NCI-H460 (cell line): Measurements from ENCODE around the gene SPAG9. TPM values are rescaled to one million over a fixed set of nuclear protein-coding genes. Genes with fewer than 3 reads are reported as not detected.

Source experiments
- DNase-seq: peaks from one replicate; pipeline ENCODE4 v3.0.0-alpha.2; 2016; ENCODE audit warnings: low read depth; ENCODE audit errors: extremely low read depth
- total RNA-seq: library from RNA; depleted of rRNA; stranded (reverse); fragments of >200 nt; shearing (Covaris generic); gene quantifications from 2 replicates; pipeline ENCODE4 v1.2.3, GENCODE V29; 2014

Gene SPAG9
- total RNA-seq, 1 experiment from 2014 or later: 67.8 TPM

- no peak for DNase-seq
These were observed 116.4 kb downstream of the SPAG9 start for GRCh38 chr17:51004249-51004648.

GRCh38 chr17:51000835-51001638 is 119.6 kb downstream of the SPAG9 start:
- peak; percentile 70 for DNase-seq

- no peak for DNase-seq
These were observed 125.0 kb downstream of the SPAG9 start for GRCh38 chr17:50995668-50996067.

- no peak for DNase-seq
These were observed 127.1 kb downstream of the SPAG9 start for GRCh38 chr17:50993544-50993943.

GRCh38 chr17:50989149-50989548 is 131.5 kb downstream of the SPAG9 start:
- DNase-seq: no peak

GRCh38 chr17:50988427-50988826 is 132.2 kb downstream of the SPAG9 start:
- no peak for DNase-seq

- DNase-seq: no peak
These were observed 133.5 kb downstream of the SPAG9 start for GRCh38 chr17:50986989-50987660.

- no peak for DNase-seq
These were observed 139.4 kb downstream of the SPAG9 start for GRCh38 chr17:50981279-50981678.

GRCh38 chr17:50979524-50979927 is 141.1 kb downstream of the SPAG9 start:
- no peak for DNase-seq

- no peak for DNase-seq
These were observed 143.0 kb downstream of the SPAG9 start for GRCh38 chr17:50977487-50978159.

GRCh38 chr17:50976951-50977472 is 143.7 kb downstream of the SPAG9 start:
- DNase-seq: no peak

- DNase-seq: no peak
These were observed 146.8 kb downstream of the SPAG9 start for GRCh38 chr17:50973557-50974494.

GRCh38 chr17:50972577-50972976 is 148.1 kb downstream of the SPAG9 start:
- no peak for DNase-seq

GRCh38 chr17:50967795-50968194 is 152.9 kb downstream of the SPAG9 start:
- DNase-seq: no peak

GRCh38 chr17:50966163-50966666 is 154.5 kb downstream of the SPAG9 start:
- no peak for DNase-seq

GRCh38 chr17:50963139-50963538 is 157.5 kb downstream of the SPAG9 start:
- no peak for DNase-seq

GRCh38 chr17:50961282-50962220 is 159.1 kb downstream of the SPAG9 start:
- no peak for DNase-seq

- DNase-seq: no peak
These were observed 161.3 kb downstream of the SPAG9 start for GRCh38 chr17:50959341-50959740.
